MM.1S (cell line): ENCODE measurements around the gene PCDH9.

Source experiments
- DNase-seq: peaks from one replicate; pipeline ENCODE4 v3.0.0-alpha.2; 2015
- H2AFZ ChIP-seq: fragments of 300-600 bp; sonication (generic); 2 replicates; pipeline ENCODE4 v1.6.0; 2016; ENCODE audit warnings: antibody characterized with exemption, low read length
- H3F3A ChIP-seq: fragments of 300-600 bp; sonication (generic); 2 replicates; pipeline ENCODE4 v1.6.1; 2016; ENCODE audit warnings: mild to moderate bottlenecking, antibody characterized with exemption, low read length, moderate library complexity, mixed read lengths; ENCODE audit not compliant: insufficient read depth
- H3K27ac ChIP-seq: fragments of 300-600 bp; sonication (generic); 2 replicates; pipeline ENCODE4 v1.5.1; 2016; ENCODE audit warnings: mild to moderate bottlenecking, low read length
- H3K27me3 ChIP-seq: fragments of 300-600 bp; sonication (generic); replicated peaks from 2 replicates; pipeline ENCODE4 v1.6.0; 2016; ENCODE audit warnings: low read length; ENCODE audit not compliant: insufficient read depth
- H3K36me3 ChIP-seq: fragments of 300-600 bp; sonication (generic); replicated peaks from 2 replicates; pipeline ENCODE4 v1.6.1; 2016; ENCODE audit warnings: mild to moderate bottlenecking, low read length, mixed read lengths; ENCODE audit not compliant: insufficient read depth
- H3K4me1 ChIP-seq: fragments of 300-600 bp; sonication (generic); 2 replicates; pipeline ENCODE4 v1.6.1; 2016; ENCODE audit warnings: low read length, mixed read lengths
- H3K4me2 ChIP-seq: fragments of 300-600 bp; sonication (generic); 2 replicates; pipeline ENCODE4 v1.6.0; 2016; ENCODE audit warnings: low read depth, low read length
- H3K4me3 ChIP-seq: fragments of 300-600 bp; sonication (generic); 2 replicates; pipeline ENCODE4 v1.5.1; 2016; ENCODE audit warnings: low read length, mixed read lengths
- H3K79me2 ChIP-seq: fragments of 300-600 bp; sonication (generic); 2 replicates; pipeline ENCODE4 v1.6.1; 2016; ENCODE audit warnings: mixed run types, low read length, mixed read lengths
- H3K9ac ChIP-seq: fragments of 300-600 bp; sonication (generic); 2 replicates; pipeline ENCODE4 v1.6.1; 2016; ENCODE audit warnings: low read length, mixed read lengths
- H3K9me2 ChIP-seq: fragments of 300-600 bp; sonication (generic); replicated peaks from 2 replicates; pipeline ENCODE4 v1.6.1; 2016; ENCODE audit warnings: mild to moderate bottlenecking, low read length, mixed read lengths; ENCODE audit not compliant: insufficient read depth
- H3K9me3 ChIP-seq: fragments of 300-600 bp; sonication (generic); replicated peaks from 2 replicates; pipeline ENCODE4 v1.6.1; 2016; ENCODE audit warnings: mild to moderate bottlenecking, low read length, mixed read lengths; ENCODE audit not compliant: insufficient read depth
- H4K20me1 ChIP-seq: fragments of 300-600 bp; sonication (generic); 2 replicates; pipeline ENCODE4 v1.6.1; 2016; ENCODE audit warnings: mild to moderate bottlenecking, low read length, moderate library complexity, mixed read lengths; ENCODE audit not compliant: insufficient read depth
- CTCF ChIP-seq: fragments of 300-600 bp; sonication (generic); IDR thresholded peaks from 2 replicates; pipeline ENCODE4 v1.5.1; 2016; ENCODE audit warnings: antibody characterized with exemption, low read length, mixed read lengths
- EZH2 ChIP-seq: fragments of 300-600 bp; sonication (generic); optimal IDR thresholded peaks from 2 replicates; pipeline ENCODE3; 2017; ENCODE audit warnings: low read depth, mild to moderate bottlenecking, antibody characterized with exemption, low read length, mixed read lengths
- EZH2phosphoT487 ChIP-seq: fragments of 300-600 bp; sonication (generic); IDR thresholded peaks from 2 replicates; pipeline ENCODE4 v1.6.1; 2018; ENCODE audit warnings: antibody characterized with exemption, low read length

The PCDH9 gene

DNA sequence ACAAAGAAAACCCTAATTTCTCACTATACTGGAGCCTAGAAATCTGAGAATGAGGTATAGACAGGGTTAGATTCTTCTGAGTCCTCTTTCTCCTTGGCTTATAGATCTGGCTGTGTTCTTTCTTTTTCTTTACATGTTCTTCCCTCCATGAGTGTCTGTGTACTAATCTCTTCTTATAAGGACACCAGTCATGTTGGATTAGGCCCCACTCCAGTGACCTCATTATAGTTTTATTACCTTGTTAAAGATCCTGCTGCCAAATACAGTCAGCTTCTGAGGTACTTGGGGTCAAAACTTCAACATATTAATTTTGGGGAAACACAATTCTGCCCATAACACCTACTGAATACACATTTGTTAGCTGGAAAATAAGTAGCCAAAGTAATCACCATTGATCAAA is 302.6 kb downstream of the PCDH9 start:
- Histone ChIP-seq H3K27me3 (no peaks in the 10 kb centered on the region), H3K4me3 (no peak overlapping the region), H3K9ac (no peak overlapping the region), H4K20me1 (no peaks in the 10 kb centered on the region), H2AFZ (no peak overlapping the region), H3K4me2 (no peak overlapping the region), H3K9me2 (no peaks in the 10 kb centered on the region), H3K36me3 (no peaks in the 10 kb centered on the region), H3K79me2 (no peaks in the 10 kb centered on the region), H3F3A (no peaks in the 10 kb centered on the region), H3K4me1 (no peaks in the 10 kb centered on the region), H3K9me3 (no peaks in the 10 kb centered on the region), H3K27ac (no peak overlapping the region)
- no peak for DNase-seq
- no peak for TF ChIP-seq CTCF

DNA sequence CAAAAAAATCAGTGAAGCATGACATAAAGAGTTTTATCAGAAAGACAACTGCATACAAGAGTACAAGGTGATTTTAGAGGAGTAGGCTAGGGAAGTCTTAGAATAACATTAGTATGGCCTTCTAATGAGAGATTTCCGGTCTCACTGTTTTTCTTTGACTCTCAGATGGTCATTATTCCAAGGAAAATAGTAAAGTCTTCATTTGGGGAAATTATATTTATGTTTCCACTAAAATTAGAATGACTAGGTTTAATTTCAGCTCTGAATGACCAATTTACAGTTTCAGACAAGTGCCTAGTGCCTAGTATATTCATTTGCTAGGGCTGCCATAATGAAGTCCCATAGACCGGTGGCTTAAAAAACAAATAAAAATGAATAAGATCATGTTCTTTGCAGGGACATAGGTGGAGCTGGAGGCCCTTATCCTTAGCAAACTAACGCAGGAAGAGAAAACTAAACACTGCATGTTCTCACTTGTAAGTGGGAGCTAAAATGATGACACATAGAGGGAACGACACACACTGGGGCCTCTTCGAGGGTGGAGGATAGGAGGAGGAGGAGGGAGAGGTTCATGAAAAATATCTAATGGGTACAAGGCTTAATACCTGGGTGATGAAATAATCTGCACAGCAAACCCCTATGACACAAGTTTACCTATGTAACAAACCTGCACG is 303.1 kb downstream of the PCDH9 start:
- Histone ChIP-seq H3K9me2 (no peaks in the 10 kb centered on the region), H3K79me2 (no peaks in the 10 kb centered on the region), H3K9ac (no peak overlapping the region), H3K27me3 (no peaks in the 10 kb centered on the region), H3K27ac (no peak overlapping the region), H3F3A (no peaks in the 10 kb centered on the region), H3K4me1 (no peaks in the 10 kb centered on the region), H2AFZ (no peak overlapping the region), H3K4me2 (no peak overlapping the region), H3K4me3 (no peak overlapping the region), H3K36me3 (no peaks in the 10 kb centered on the region), H4K20me1 (no peaks in the 10 kb centered on the region), H3K9me3 (no peaks in the 10 kb centered on the region)
- TF ChIP-seq EZH2phosphoT487 (no peak), CTCF (no peak), EZH2 (no peak)
- DNase-seq: no peak

- Histone ChIP-seq H3K9me3 (no peaks in the 10 kb centered on the region), H3K79me2 (no peaks in the 10 kb centered on the region), H3K4me2 (no peak overlapping the region), H3K9ac (no peak overlapping the region), H4K20me1 (no peaks in the 10 kb centered on the region), H3F3A (no peaks in the 10 kb centered on the region), H3K4me1 (no peaks in the 10 kb centered on the region), H2AFZ (no peak overlapping the region), H3K4me3 (no peak overlapping the region), H3K36me3 (no peaks in the 10 kb centered on the region), H3K27ac (no peak overlapping the region), H3K9me2 (no peaks in the 10 kb centered on the region), H3K27me3 (no peaks in the 10 kb centered on the region)
- DNase-seq: no peak
- TF ChIP-seq CTCF (no peak), EZH2 (no peak), EZH2phosphoT487 (no peak)
These were observed 303.8 kb downstream of the PCDH9 start for GRCh38 chr13:66926200-66926850.
